Epidermal melanocyte (primary cell): ENCODE measurements around the gene INHBC.
"Not testable (repeated sequence)": the region's sequence is repeated elsewhere in the genome, so short reads cannot be mapped to it uniquely, and the experiment has no call there.

Source experiments
- DNase-seq: peaks from one replicate; pipeline ENCODE4 v3.0.0; 2011; ENCODE audit warnings: low spot score; ENCODE audit not compliant: insufficient read length

INHBC gene

GRCh38 chr12:57434517-57435223 lies at the start of gene INHBC:
TSS of gene INHBC (plus strand) at chr12:57434784. CDS start at chr12:57434887, 103 bp downstream.
- DNase-seq, result no peak

- DNase-seq, result no peak
Measured at GRCh38 chr12:57385586-57385985, 49.0 kb upstream of the INHBC start.

- DNase-seq, result no peak
Measured at GRCh38 chr12:57386187-57386720, 48.3 kb upstream of the INHBC start.

GRCh38 chr12:57388425-57388824 lies 46.2 kb upstream of the INHBC start:
- DNase-seq, result no peak

GRCh38 chr12:57389033-57389432 lies 45.6 kb upstream of the INHBC start:
- no peak for DNase-seq

- no peak for DNase-seq
Measured at GRCh38 chr12:57390174-57390573, 44.4 kb upstream of the INHBC start.

- DNase-seq, result no peak
Measured at GRCh38 chr12:57395121-57395520, 39.5 kb upstream of the INHBC start.

GRCh38 chr12:57397441-57397840 lies 37.1 kb upstream of the INHBC start:
- DNase-seq, result no peak

GRCh38 chr12:57399718-57400463 lies 34.7 kb upstream of the INHBC start:
- not testable (repeated sequence) for DNase-seq

- no peak for DNase-seq
Measured at GRCh38 chr12:57401165-57401564, 33.4 kb upstream of the INHBC start.

GRCh38 chr12:57402156-57402555 lies 32.4 kb upstream of the INHBC start:
- DNase-seq, result not testable (repeated sequence)

GRCh38 chr12:57404966-57405640 lies 29.5 kb upstream of the INHBC start:
- DNase-seq, result no peak

GRCh38 chr12:57410534-57410933 lies 24.1 kb upstream of the INHBC start:
- no peak for DNase-seq

GRCh38 chr12:57414160-57414559 lies 20.4 kb upstream of the INHBC start:
- not testable (repeated sequence) for DNase-seq

- DNase-seq, result no peak
Measured at GRCh38 chr12:57415088-57415487, 19.5 kb upstream of the INHBC start.

- DNase-seq, result no peak
Measured at GRCh38 chr12:57416039-57416996, 18.3 kb upstream of the INHBC start.

- no peak for DNase-seq
Measured at GRCh38 chr12:57418255-57418654, 16.3 kb upstream of the INHBC start.

GRCh38 chr12:57419495-57419894 lies 15.1 kb upstream of the INHBC start:
- DNase-seq, result no peak

GRCh38 chr12:57420482-57420881 lies 14.1 kb upstream of the INHBC start:
- DNase-seq, result no peak

- DNase-seq, result not testable (repeated sequence)
Measured at GRCh38 chr12:57426948-57427347, 7.6 kb upstream of the INHBC start.

- no peak for DNase-seq
Measured at GRCh38 chr12:57428965-57429364, 5.6 kb upstream of the INHBC start.
